Measurements from ENCODE around the gene CDH26.

DNA sequence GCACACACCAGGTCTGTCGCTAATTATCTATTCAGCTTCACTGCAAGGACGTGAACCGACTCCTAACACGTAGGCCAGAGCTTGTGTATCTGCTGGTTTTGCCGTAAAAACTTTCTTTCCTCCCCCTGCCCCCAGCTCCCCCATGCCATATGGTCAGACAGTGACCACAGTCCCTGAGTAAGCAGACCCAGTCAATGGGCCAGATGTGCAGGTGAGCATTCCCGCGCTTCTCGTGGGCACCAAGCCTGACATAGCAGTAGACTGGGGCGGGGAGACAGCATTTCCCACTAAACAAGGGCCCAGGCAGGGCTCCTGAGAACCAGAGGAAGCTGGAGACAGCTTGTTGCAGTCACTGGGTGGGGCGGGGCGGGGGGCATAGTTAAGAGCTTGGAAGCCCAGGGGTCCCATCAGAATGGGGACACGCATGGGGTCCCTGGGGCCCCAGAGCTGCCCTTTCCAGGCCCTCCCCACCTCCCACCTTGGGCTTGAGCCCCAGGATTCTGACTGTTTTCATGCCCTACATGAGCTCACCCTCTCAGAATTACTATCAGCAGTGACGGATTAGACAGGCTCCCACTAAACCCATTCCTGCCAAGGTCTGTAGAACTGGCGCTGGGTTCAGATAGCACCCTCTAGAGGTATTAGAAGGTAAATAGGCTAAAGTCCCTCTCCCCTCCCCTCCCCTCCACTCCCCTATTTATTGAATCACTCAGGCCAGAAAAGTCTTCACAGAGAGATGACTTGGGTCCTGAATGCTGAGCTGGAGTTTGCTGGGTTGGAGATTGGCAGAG is 51.8 kb downstream of the CDH26 start:
- TF ChIP-seq, protein P1, sequence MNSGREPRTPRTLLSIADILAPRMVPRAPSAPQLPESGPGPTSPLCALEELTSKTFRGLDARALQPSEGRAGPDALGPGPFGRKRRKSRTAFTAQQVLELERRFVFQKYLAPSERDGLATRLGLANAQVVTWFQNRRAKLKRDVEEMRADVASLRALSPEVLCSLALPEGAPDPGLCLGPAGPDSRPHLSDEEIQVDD (CRISPR knock-in tag; IDR thresholded peaks at IDR 0.05; ENCODE audit: borderline replicate concordance): no peak
- TF ChIP-seq, protein P2, sequence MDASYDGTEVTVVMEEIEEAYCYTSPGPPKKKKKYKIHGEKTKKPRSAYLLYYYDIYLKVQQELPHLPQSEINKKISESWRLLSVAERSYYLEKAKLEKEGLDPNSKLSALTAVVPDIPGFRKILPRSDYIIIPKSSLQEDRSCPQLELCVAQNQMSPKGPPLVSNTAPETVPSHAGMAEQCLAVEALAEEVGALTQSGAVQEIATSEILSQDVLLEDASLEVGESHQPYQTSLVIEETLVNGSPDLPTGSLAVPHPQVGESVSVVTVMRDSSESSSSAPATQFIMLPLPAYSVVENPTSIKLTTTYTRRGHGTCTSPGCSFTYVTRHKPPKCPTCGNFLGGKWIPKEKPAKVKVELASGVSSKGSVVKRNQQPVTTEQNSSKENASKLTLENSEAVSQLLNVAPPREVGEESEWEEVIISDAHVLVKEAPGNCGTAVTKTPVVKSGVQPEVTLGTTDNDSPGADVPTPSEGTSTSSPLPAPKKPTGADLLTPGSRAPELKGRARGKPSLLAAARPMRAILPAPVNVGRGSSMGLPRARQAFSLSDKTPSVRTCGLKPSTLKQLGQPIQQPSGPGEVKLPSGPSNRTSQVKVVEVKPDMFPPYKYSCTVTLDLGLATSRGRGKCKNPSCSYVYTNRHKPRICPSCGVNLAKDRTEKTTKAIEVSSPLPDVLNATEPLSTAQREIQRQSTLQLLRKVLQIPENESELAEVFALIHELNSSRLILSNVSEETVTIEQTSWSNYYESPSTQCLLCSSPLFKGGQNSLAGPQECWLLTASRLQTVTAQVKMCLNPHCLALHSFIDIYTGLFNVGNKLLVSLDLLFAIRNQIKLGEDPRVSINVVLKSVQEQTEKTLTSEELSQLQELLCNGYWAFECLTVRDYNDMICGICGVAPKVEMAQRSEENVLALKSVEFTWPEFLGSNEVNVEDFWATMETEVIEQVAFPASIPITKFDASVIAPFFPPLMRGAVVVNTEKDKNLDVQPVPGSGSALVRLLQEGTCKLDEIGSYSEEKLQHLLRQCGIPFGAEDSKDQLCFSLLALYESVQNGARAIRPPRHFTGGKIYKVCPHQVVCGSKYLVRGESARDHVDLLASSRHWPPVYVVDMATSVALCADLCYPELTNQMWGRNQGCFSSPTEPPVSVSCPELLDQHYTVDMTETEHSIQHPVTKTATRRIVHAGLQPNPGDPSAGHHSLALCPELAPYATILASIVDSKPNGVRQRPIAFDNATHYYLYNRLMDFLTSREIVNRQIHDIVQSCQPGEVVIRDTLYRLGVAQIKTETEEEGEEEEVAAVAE (CRISPR knock-in tag; IDR thresholded peaks at IDR 0.05; ENCODE audit: borderline replicate concordance): no peak
- TF ChIP-seq CBX5 (CRISPR knock-in tag; IDR thresholded peaks at IDR 0.05; ENCODE audit: borderline replicate concordance): no peak
- TF ChIP-seq, protein P3, sequence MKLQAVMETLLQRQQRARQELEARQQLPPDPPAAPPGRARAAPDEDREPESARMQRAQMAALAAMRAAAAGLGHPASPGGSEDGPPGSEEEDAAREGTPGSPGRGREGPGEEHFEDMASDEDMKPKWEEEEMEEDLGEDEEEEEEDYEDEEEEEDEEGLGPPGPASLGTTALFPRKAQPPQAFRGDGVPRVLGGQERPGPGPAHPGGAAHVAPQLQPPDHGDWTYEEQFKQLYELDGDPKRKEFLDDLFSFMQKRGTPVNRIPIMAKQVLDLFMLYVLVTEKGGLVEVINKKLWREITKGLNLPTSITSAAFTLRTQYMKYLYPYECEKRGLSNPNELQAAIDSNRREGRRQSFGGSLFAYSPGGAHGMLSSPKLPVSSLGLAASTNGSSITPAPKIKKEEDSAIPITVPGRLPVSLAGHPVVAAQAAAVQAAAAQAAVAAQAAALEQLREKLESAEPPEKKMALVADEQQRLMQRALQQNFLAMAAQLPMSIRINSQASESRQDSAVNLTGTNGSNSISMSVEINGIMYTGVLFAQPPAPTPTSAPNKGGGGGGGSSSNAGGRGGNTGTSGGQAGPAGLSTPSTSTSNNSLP (IDR thresholded peaks at IDR 0.05; ENCODE audit: low read depth, low read length): no peak
- no peak for TF ChIP-seq HDAC6 (IDR thresholded peaks at IDR 0.05; ENCODE audit: low read depth, low read length)
- TF ChIP-seq ZNF446 (CRISPR knock-in tag; IDR thresholded peaks at IDR 0.05): no peak
- TF ChIP-seq ZNF264 (CRISPR knock-in tag; IDR thresholded peaks at IDR 0.05): no peak
- no peak for TF ChIP-seq ZNF232 (CRISPR knock-in tag; IDR thresholded peaks at IDR 0.05; ENCODE audit: borderline replicate concordance)
- no peak for TF ChIP-seq NFYC (CRISPR knock-in tag; IDR thresholded peaks at IDR 0.05)
- TF ChIP-seq, protein P4, sequence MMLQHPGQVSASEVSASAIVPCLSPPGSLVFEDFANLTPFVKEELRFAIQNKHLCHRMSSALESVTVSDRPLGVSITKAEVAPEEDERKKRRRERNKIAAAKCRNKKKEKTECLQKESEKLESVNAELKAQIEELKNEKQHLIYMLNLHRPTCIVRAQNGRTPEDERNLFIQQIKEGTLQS (CRISPR knock-in tag; IDR thresholded peaks at IDR 0.05): no peak
- no peak for TF ChIP-seq GATAD2A (CRISPR knock-in tag; IDR thresholded peaks at IDR 0.05)
- no peak for TF ChIP-seq ZBTB38 (CRISPR knock-in tag; IDR thresholded peaks at IDR 0.05)

All from HepG2 (cell line).